Stimulated activated CD8-positive, alpha-beta memory T cell treated with anti-CD3 and anti-CD28 coated beads, Interleukin-7, amount 100 ng/mL, for 4 hours (primary cell): ENCODE data around the gene PAFAH1B1.

ENCODE experiments used
- DNase-seq, 2 donors: peaks; one replicate each; pipeline ENCODE4 v3.0.0-alpha.2; 2020; ENCODE audit warnings: low read depth in 2 of 2

PAFAH1B1 gene

GRCh38 chr17:2722611-2723010, 129.2 kb downstream of the PAFAH1B1 start:
- DNase-seq = no peak

- no peak for DNase-seq
Observed at GRCh38 chr17:2723505-2723996, 130.1 kb downstream of the PAFAH1B1 start.

GRCh38 chr17:2723997-2724783, 130.7 kb downstream of the PAFAH1B1 start:
- DNase-seq = no peak

- peak in 1 of 2 donors; percentile 24 for DNase-seq
Observed at GRCh38 chr17:2724784-2725164, 131.3 kb downstream of the PAFAH1B1 start.

GRCh38 chr17:2730764-2731353, 137.4 kb downstream of the PAFAH1B1 start:
- no peak for DNase-seq

- no peak for DNase-seq
Observed at GRCh38 chr17:2731807-2732206, 138.4 kb downstream of the PAFAH1B1 start.

GRCh38 chr17:2734939-2735338, 141.5 kb downstream of the PAFAH1B1 start:
- no peak for DNase-seq
